ENCODE results near the gene TMEM117.
A peak's percentile ranks its signal among the peaks of the same experiment; 100 is the strongest.

The TMEM117 gene

GRCh38 chr12:43835264-43835655 is 621 bp upstream of the TMEM117 start (continued):
- TF ChIP-seq PRDM6 (tag by site-specific recombination; IDR thresholded peaks at IDR 0.05) (no peak), KLF9 (tag by site-specific recombination; IDR thresholded peaks at IDR 0.05; ENCODE audit: low read depth) (peak; percentile 44; the same call in 1 of the 2 replicates), ZBTB20 (tag by site-specific recombination; IDR thresholded peaks at IDR 0.05) (peak; percentile 61), ZSCAN4 (tag by site-specific recombination; IDR thresholded peaks at IDR 0.05) (peak; percentile 65; the same call in 1 of the 2 replicates), ZNF266 (tag by site-specific recombination; IDR thresholded peaks at IDR 0.05; ENCODE audit: low read depth) (no peak), ZNF239 (tag by site-specific recombination; IDR thresholded peaks at IDR 0.05) (no peak), ZNF19 (tag by site-specific recombination; IDR thresholded peaks at IDR 0.05; ENCODE audit: low read depth) (no peak), KLF17 (tag by site-specific recombination; IDR thresholded peaks at IDR 0.05) (no peak), ZNF114 (tag by site-specific recombination; IDR thresholded peaks at IDR 0.05) (no peak), ZNF670 (tag by site-specific recombination; IDR thresholded peaks at IDR 0.05; ENCODE audit: low read depth) (no peak), ZNF837 (tag by site-specific recombination; IDR thresholded peaks at IDR 0.05) (no peak), TRIM28 (IDR thresholded peaks at IDR 0.05; ENCODE audit: borderline replicate concordance, low read length) (no peak), EGR2 (tag by site-specific recombination; IDR thresholded peaks at IDR 0.05; ENCODE audit: low read depth) (no peak; the same call in 1 of the 2 replicates), ZNF610 (tag by site-specific recombination; IDR thresholded peaks at IDR 0.05; ENCODE audit: borderline replicate concordance) (no peak), SP2 (tag by site-specific recombination; IDR thresholded peaks at IDR 0.05) (no peak), ZNF830 (tag by site-specific recombination; IDR thresholded peaks at IDR 0.05; ENCODE audit: low read depth) (no peak), YY1 (tag by site-specific recombination; IDR thresholded peaks at IDR 0.05) (no peak), ZNF513 (tag by site-specific recombination; IDR thresholded peaks at IDR 0.05) (no peak), ZNF280C (tag by site-specific recombination; IDR thresholded peaks at IDR 0.05) (no peak), ZNF501 (tag by site-specific recombination; IDR thresholded peaks at IDR 0.05) (peak; percentile 74; the same call in 1 of the 2 replicates), ZNF600 (tag by site-specific recombination; IDR thresholded peaks at IDR 0.05) (no peak), ZNF561 (tag by site-specific recombination; IDR thresholded peaks at IDR 0.05; ENCODE audit: borderline replicate concordance) (no peak), FEZF1 (tag by site-specific recombination; IDR thresholded peaks at IDR 0.05) (no peak), MEIS1 (CRISPR knock-in tag; IDR thresholded peaks at IDR 0.05; ENCODE audit: borderline replicate concordance) (no peak), ZNF571 (tag by site-specific recombination; IDR thresholded peaks at IDR 0.05) (no peak), ZNF704 (tag by site-specific recombination; IDR thresholded peaks at IDR 0.05) (no peak), ZBTB6 (tag by site-specific recombination; IDR thresholded peaks at IDR 0.05) (no peak), ZNF621 (tag by site-specific recombination; IDR thresholded peaks at IDR 0.05) (no peak), ZXDB (tag by site-specific recombination; IDR thresholded peaks at IDR 0.05) (peak; percentile 53), GFI1B (tag by site-specific recombination; IDR thresholded peaks at IDR 0.05) (no peak)
